Effector CD8-positive, alpha-beta T cell (primary cell): Measurements from ENCODE around the gene FOS.

ENCODE experiments used
- DNase-seq: peaks from one replicate; lab custom pipeline; 2025; lab: John Stamatoyannopoulos, UW

The FOS gene

GRCh38 chr14:75277008-75277814 is 1.4 kb upstream of the FOS start:
- DNase-seq: peak; percentile 30

DNA sequence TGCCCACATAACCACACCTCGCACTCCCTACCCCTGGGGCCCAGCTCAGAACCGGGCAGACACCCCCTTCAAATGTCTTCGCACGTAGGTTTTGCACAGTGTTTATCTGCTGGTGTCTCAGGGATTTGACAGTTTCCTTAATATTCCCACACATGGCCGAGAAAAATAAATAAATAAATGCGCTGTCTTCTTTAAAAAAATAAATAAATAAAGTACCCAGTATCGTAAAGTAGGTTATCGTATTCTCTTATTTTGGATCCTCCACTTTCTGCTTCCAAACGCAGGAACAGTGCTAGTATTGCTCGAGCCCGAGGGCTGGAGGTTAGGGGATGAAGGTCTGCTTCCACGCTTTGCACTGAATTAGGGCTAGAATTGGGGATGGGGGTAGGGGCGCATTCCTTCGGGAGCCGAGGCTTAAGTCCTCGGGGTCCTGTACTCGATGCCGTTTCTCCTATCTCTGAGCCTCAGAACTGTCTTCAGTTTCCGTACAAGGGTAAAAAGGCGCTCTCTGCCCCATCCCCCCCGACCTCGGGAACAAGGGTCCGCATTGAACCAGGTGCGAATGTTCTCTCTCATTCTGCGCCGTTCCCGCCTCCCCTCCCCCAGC is 710 bp upstream of the FOS start:
- no peak for DNase-seq

DNA sequence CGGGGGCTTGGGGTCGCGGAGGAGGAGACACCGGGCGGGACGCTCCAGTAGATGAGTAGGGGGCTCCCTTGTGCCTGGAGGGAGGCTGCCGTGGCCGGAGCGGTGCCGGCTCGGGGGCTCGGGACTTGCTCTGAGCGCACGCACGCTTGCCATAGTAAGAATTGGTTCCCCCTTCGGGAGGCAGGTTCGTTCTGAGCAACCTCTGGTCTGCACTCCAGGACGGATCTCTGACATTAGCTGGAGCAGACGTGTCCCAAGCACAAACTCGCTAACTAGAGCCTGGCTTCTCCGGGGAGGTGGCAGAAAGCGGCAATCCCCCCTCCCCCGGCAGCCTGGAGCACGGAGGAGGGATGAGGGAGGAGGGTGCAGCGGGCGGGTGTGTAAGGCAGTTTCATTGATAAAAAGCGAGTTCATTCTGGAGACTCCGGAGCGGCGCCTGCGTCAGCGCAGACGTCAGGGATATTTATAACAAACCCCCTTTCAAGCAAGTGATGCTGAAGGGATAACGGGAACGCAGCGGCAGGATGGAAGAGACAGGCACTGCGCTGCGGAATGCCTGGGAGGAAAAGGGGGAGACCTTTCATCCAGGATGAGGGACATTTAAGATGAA is 630 bp downstream of the FOS start:
- peak; percentile 41 for DNase-seq

GRCh38 chr14:75279763-75280290 is 1.2 kb downstream of the FOS start:
- DNase-seq: no peak

- no peak for DNase-seq
Measured at GRCh38 chr14:75280291-75280830, 1.7 kb downstream of the FOS start.

DNA sequence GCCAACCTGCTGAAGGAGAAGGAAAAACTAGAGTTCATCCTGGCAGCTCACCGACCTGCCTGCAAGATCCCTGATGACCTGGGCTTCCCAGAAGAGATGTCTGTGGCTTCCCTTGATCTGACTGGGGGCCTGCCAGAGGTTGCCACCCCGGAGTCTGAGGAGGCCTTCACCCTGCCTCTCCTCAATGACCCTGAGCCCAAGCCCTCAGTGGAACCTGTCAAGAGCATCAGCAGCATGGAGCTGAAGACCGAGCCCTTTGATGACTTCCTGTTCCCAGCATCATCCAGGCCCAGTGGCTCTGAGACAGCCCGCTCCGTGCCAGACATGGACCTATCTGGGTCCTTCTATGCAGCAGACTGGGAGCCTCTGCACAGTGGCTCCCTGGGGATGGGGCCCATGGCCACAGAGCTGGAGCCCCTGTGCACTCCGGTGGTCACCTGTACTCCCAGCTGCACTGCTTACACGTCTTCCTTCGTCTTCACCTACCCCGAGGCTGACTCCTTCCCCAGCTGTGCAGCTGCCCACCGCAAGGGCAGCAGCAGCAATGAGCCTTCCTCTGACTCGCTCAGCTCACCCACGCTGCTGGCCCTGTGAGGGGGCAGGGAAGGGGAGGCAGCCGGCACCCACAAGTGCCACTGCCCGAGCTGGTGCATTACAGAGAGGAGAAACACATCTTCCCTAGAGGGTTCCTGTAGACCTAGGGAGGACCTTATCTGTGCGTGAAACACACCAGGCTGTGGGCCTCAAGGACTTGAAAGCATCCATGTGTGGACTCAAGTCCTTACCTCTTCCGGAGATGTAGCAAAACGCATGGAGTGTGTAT is 2.4 kb downstream of the FOS start:
- DNase-seq: peak; percentile 57

GRCh38 chr14:75281654-75282019 is 3.0 kb downstream of the FOS start:
- DNase-seq: no peak

DNA sequence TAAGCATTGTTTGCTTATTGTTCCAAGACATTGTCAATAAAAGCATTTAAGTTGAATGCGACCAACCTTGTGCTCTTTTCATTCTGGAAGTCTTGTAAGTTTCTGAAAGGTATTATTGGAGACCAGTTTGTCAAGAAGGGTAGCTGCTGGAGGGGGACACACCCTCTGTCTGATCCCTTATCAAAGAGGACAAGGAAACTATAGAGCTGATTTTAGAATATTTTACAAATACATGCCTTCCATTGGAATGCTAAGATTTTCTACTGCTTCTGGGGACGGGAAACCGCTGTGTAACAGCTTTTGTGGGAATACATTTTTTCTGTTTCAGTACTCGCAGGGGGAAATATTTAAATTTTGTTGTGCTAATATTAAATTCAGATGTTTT is 3.5 kb downstream of the FOS start:
- DNase-seq: peak; percentile 27

DNA sequence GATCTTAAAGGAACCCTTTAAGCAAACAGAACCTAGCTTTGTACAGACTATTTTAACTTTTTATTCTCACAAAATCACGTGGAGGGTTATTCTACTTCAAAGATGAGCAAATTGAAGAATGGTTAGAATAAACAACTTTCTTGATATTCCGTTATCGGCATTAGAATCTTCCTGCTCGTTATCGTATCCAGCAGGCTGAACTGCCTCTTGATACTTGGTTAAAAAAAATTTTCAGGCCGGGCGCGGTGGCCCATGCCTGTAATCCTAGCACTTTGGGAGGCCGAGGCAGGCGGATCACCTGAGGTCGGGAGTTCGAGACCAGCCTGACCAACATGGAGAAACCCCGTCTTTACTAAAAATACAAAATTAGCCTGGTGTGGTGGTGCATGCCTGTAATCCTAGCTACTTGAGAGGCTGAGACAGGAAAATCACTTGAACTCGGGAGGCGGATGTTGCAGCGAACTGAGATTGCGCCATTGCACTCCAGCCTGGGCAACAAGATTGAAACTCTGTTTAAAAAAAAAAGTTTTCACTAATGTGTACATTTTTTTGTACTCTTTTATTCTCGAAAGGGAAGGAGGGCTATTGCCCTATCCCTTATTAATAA is 4.0 kb downstream of the FOS start:
- peak; percentile 66 for DNase-seq

- DNase-seq: peak; percentile 37
Measured at GRCh38 chr14:75283162-75283832, 4.7 kb downstream of the FOS start.

DNA sequence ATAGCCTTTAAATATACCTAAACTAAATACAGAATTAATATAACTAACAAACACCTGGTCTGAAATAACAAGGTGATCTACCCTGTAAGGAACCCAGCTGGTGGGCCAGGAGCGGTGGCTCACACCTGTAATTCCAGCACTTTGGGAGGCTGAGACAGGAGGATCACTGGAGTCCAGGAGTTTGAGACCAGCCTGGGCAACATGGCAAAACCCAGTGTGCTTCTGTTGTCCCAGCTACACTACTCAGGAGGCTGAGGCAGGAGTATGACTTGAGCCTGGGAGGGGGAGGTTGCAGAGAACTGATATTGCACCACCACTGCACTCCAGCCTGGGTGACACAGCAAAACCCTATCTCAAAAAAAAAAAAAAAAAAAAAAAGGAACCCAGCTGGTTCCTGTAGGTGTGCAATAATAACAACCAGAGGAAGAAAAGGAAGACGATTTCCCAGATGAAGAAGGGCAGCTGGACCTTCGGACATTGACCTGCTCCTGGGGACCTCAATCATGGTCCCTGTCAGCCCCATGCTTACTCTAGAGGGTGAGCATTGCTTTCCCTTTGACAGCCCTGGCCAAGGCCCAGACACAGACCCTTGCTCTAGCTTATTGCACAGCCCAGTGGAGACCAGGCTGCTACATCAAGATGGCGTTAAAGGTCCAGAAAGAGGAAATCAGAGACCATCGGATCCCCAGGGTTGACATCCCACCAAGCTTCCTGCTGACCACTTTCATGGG is 5.4 kb downstream of the FOS start:
- DNase-seq: no peak

- no peak for DNase-seq
Measured at GRCh38 chr14:75285331-75285730, 6.7 kb downstream of the FOS start.

- DNase-seq: no peak
Measured at GRCh38 chr14:75286313-75286712, 7.7 kb downstream of the FOS start.

GRCh38 chr14:75289840-75290388 is 11.3 kb downstream of the FOS start:
- DNase-seq: no peak

- no peak for DNase-seq
Measured at GRCh38 chr14:75290851-75291250, 12.2 kb downstream of the FOS start.

GRCh38 chr14:75291331-75291730 is 12.7 kb downstream of the FOS start:
- DNase-seq: no peak

DNA sequence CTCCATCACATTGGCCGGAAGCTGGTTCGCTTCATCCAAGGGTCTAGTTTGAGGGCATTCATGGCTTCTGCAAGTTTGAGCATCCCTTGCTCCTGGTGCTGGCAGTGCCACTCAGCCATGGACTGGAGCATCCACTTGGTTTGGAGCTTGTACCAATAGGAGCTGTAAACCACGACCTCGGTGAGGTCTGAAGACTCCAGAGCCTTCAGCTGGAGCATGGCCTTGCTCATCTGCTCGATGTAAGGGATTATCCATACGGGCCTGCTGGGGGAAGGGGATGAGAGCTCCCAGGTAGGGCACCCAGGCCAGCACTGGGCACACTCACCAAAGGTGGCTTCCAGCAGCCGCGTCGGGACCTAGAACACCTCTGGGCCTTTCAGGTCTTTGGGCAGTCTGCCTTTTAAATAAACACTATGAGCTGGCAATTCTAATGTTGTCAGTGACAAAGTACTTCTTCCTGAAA is 13.5 kb downstream of the FOS start:
- no peak for DNase-seq

GRCh38 chr14:75292886-75293285 is 14.3 kb downstream of the FOS start:
- no peak for DNase-seq

DNA sequence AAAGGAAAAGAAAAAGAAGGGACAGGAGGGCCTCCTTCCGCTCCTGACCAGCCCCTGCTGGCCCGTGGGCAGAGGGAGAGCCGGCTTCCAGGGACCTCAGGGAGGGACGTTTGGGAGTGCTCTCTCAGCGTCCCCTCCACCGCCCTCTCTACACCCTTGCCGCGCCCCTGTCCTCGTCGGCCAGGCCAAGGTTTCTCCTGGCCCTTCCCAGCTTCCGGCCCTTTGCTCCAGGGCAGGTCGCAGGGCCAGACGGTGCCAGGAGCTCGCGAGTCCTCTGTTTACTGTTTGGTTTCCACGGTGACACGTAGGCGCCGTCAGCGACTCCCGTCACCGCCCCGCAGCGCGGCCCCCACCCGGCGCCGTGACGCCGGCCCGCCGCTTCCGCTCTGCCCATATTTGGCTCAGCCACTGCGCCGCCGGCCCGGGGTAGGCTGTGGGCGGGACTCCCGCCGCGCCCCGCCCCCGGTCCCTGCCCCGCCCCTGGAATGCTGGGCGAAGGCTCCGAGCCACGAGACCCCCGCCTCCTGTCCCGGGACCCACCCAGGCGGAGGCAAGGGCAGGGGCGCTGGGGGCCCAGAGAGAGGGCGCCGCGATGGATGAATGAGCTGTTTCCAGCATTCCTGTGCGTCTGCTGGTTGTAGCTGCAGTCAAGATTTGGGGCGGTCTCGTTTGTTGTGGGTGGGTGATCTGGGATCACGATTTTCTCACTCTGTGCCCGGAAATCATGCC is 15.5 kb downstream of the FOS start:
- DNase-seq: peak; percentile 91
